Ishikawa (cell line): ENCODE results near the gene ANKFN1.

Experiments
- CEBPB ChIP-seq: IDR thresholded peaks from 2 replicates; pipeline ENCODE4 v1.6.1; 2012
- CREB1 ChIP-seq: IDR thresholded peaks from 2 replicates; pipeline ENCODE4 v1.6.1; 2012; ENCODE audit warnings: low read depth
- EP300 ChIP-seq: IDR thresholded peaks from 2 replicates; pipeline ENCODE4 v1.6.1; 2012; ENCODE audit warnings: borderline replicate concordance
- REST ChIP-seq: IDR thresholded peaks from 2 replicates; pipeline ENCODE4 v1.6.1; 2012; ENCODE audit warnings: low read depth, mild to moderate bottlenecking
- TAF1 ChIP-seq: IDR thresholded peaks from 2 replicates; pipeline ENCODE4 v1.6.1; 2012; ENCODE audit warnings: low read depth, mild to moderate bottlenecking

- no peak for TF ChIP-seq TAF1
- TF ChIP-seq CREB1, result no peak
- TF ChIP-seq REST, result no peak
- TF ChIP-seq EP300, result no peak
- no peak for TF ChIP-seq CEBPB
Observed at GRCh38 chr17:56185491-56186221, 32.4 kb downstream of the ANKFN1 start.
